ENCODE results near the gene LLCFC1.

The LLCFC1 gene

DNA sequence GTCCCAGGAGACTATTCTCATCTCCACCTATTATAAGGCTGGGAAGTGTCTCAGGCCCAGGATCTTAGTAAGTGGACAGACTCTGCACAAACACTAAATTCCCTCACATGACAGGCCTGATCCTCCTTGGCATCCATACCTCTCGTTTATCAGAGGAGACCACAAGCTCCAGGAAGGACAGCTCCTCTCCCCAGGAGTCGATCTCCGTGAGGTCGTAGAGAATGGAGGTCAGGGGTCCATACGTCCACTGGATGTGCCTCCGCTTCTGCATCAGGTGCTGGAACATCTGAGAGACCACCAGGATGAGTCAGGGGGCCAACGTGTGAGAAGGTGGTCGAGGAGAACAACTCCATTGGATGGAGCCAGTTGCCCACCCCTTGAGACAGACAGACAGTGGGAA lies 11.3 kb upstream of the LLCFC1 start:
- H3K9ac ChIP-seq (ENCODE audit: low read length in 2 of 2) = no peak overlapping the region
- no peak overlapping the region for H3K27ac ChIP-seq (ENCODE audit: low read length)
- no peaks in the 10 kb centered on the region for H3K9me3 ChIP-seq (ENCODE audit: control insufficient read depth in 2 of 2, low read length in 2 of 2)
- H3K4me1 ChIP-seq (ENCODE audit: control insufficient read depth, insufficient read depth, low read length) = no peaks in the 10 kb centered on the region
- no peaks in the 10 kb centered on the region for H3K27me3 ChIP-seq (ENCODE audit: control insufficient read depth in 1 of 2, insufficient read depth in 2 of 2, low read length in 2 of 2)
- H3K4me3 ChIP-seq (ENCODE audit: low read length in 2 of 2) = no peak overlapping the region
- H3K36me3 ChIP-seq (ENCODE audit: control insufficient read depth in 2 of 2, insufficient read depth in 2 of 2, low read length in 2 of 2) = no peaks in the 10 kb centered on the region

DNA sequence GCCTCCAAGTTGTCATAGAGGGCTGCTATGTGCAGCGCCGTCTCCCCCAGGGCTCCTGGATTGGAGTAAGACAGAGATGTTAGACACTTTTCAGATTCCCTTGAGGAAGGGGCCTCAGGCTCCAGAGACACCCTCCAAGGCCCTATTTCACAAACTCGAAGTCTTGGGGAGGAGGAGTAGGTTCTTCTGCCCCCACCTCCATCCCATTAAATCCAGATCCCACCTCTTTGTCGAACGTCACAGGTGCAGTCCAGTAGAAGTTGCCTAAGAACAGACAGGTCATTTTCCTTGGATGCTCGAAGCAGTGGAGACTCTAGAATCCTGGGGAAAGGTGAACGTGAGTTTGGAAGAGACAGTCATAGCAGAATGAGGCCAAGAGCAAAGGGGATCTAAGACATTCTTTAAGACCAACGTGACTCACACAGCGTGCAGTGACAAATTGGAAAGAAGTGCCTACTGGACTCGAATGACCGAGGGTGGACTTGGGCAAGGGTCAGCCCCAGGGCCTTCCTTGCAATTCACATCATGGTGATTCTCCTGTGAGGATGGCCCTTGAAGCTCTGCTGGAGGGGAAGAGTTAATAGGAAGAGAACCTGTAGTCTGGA lies 9.1 kb upstream of the LLCFC1 start:
- no peaks in the 10 kb centered on the region for H3K9me3 ChIP-seq (ENCODE audit: control insufficient read depth in 2 of 2, low read length in 2 of 2)
- H3K27ac ChIP-seq (ENCODE audit: low read length) = no peak overlapping the region
- H3K4me3 ChIP-seq (ENCODE audit: low read length in 2 of 2) = no peak overlapping the region
- H3K27me3 ChIP-seq (ENCODE audit: control insufficient read depth in 1 of 2, insufficient read depth in 2 of 2, low read length in 2 of 2) = no peaks in the 10 kb centered on the region
- H3K36me3 ChIP-seq (ENCODE audit: control insufficient read depth in 2 of 2, insufficient read depth in 2 of 2, low read length in 2 of 2) = no peaks in the 10 kb centered on the region
- H3K4me1 ChIP-seq (ENCODE audit: control insufficient read depth, insufficient read depth, low read length) = no peaks in the 10 kb centered on the region
- no peak overlapping the region for H3K9ac ChIP-seq (ENCODE audit: low read length in 2 of 2)

DNA sequence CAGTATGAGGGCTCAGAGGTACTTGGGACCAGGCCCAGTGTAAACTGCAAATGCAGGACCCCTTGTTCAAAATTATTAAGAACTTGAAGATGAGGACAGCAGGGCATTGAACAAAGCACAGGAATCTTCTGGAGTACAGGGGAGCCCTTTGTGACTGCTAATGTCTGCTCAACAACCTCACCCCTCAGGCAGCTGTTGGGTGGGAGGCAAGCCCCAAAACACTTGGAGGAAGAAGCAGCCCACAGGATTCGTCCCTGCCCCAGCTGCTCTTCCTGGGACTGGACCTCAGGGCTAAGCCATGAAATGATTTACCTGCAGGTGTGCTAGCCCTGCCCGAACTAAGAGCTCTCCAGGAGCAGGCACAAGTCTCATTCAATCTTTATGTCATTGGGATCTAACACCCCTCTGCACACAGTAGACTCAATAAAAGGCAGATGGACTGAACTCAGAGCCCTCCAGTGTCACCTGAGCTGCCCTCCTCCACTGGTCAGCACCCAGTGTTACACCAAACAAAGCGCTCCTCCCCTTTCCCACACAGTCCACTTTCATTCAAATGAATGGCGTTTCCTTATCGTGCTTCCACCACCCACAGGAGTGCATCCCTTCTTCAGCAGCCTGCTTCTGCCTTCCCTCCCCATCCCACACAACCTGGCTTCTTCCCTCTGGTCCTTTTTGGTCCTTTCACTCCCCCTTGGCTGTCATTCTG lies 6.7 kb upstream of the LLCFC1 start:
- Histone ChIP-seq H3K4me1 (ENCODE audit: control insufficient read depth, insufficient read depth, low read length) (no peaks in the 10 kb centered on the region), H3K9me3 (ENCODE audit: control insufficient read depth in 2 of 2, low read length in 2 of 2) (no peaks in the 10 kb centered on the region), H3K4me3 (ENCODE audit: low read length in 2 of 2) (no peak overlapping the region), H3K27ac (ENCODE audit: low read length) (no peak overlapping the region), H3K9ac (ENCODE audit: low read length in 2 of 2) (no peak overlapping the region), H3K36me3 (ENCODE audit: control insufficient read depth in 2 of 2, insufficient read depth in 2 of 2, low read length in 2 of 2) (no peaks in the 10 kb centered on the region), H3K27me3 (ENCODE audit: control insufficient read depth in 1 of 2, insufficient read depth in 2 of 2, low read length in 2 of 2) (no peaks in the 10 kb centered on the region)

DNA sequence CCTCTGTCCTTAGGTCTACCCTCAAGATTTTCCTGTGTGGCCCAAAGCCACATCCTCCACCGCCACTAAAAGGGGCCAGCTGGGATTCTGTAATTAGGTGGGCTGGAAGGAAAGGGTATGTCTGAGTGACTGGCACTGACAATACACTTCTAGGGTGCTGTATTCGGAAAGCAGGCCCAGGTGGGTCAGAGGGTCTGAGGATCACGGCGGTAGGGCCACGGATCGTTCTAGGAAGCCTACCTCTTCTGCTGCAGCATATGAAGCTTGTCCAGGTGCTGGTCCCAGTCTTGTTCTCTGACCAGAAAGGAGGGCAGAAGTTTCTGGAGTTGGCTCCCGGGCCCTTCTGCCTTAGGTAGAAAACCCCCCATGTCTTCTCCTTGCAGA lies 6.2 kb upstream of the LLCFC1 start:
- H3K4me1 ChIP-seq (ENCODE audit: control insufficient read depth, insufficient read depth, low read length) = no peaks in the 10 kb centered on the region
- H3K36me3 ChIP-seq (ENCODE audit: control insufficient read depth in 2 of 2, insufficient read depth in 2 of 2, low read length in 2 of 2) = no peaks in the 10 kb centered on the region
- no peak overlapping the region for H3K27ac ChIP-seq (ENCODE audit: low read length)
- H3K9ac ChIP-seq (ENCODE audit: low read length in 2 of 2) = no peak overlapping the region
- H3K4me3 ChIP-seq (ENCODE audit: low read length in 2 of 2) = no peak overlapping the region
- H3K27me3 ChIP-seq (ENCODE audit: control insufficient read depth in 1 of 2, insufficient read depth in 2 of 2, low read length in 2 of 2) = no peaks in the 10 kb centered on the region
- no peaks in the 10 kb centered on the region for H3K9me3 ChIP-seq (ENCODE audit: control insufficient read depth in 2 of 2, low read length in 2 of 2)

DNA sequence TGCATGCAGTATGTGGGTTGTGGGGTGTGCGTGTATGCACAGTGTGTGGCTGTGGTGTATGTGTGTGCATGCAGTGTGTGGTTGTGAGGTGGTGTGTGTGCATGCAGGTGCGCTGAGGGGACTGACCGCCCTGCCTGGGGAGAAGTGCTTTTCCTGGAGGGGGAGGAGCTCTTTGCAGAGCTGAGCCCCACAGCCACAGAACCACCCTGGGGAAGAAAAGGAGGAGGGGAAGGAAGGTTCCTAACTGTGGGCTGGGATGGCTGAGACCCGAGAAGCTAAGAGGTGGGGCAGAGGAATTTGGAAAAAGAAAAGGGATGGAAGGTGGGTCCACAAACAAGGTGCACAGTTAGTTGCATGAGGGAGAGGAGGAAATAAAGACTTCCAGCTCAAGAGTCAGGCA lies 5.7 kb upstream of the LLCFC1 start, which contains the start of gene TRPV5:
Gene TRPV5 (minus strand): TSS at position 123 of the 400 bp plus-strand sequence. CDS start 287 bp downstream, outside the sequence.
- no peak within 1 kb of the TSS for H3K27ac ChIP-seq (ENCODE audit: low read length)
- no peaks in the 10 kb centered on the region for H3K9me3 ChIP-seq (ENCODE audit: control insufficient read depth in 2 of 2, low read length in 2 of 2)
- no peaks in the 10 kb centered on the region for H3K4me1 ChIP-seq (ENCODE audit: control insufficient read depth, insufficient read depth, low read length)
- H3K36me3 ChIP-seq (ENCODE audit: control insufficient read depth in 2 of 2, insufficient read depth in 2 of 2, low read length in 2 of 2) = no peaks in the 10 kb centered on the region
- no peak within 1 kb of the TSS for H3K9ac ChIP-seq (ENCODE audit: low read length in 2 of 2)
- H3K4me3 ChIP-seq (ENCODE audit: low read length in 2 of 2) = no peak within 1 kb of the TSS
- H3K27me3 ChIP-seq (ENCODE audit: control insufficient read depth in 1 of 2, insufficient read depth in 2 of 2, low read length in 2 of 2) = no peaks in the 10 kb centered on the region

DNA sequence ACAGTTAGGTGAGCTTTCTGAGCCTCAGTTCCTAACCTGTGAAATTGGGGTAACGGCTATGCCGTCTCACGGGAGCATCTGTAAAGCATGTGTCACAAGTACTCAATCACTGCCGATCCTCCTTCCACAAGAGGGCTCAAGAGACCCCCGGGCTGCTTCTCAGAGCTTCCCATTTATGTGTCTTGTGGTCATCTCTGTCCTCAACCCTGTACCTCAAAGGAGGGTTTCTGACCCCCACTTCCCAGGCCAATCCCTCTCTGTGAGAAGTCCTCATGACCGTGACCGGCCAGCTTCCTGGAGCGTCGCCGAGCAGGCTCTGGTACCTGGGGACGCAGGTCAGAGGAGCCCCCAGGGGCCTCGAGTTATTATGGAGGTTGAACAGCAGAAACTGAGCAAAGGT lies 5.2 kb upstream of the LLCFC1 start:
- Histone ChIP-seq H3K9ac (ENCODE audit: low read length in 2 of 2) (no peak overlapping the region), H3K27me3 (ENCODE audit: control insufficient read depth in 1 of 2, insufficient read depth in 2 of 2, low read length in 2 of 2) (no peaks in the 10 kb centered on the region), H3K36me3 (ENCODE audit: control insufficient read depth in 2 of 2, insufficient read depth in 2 of 2, low read length in 2 of 2) (no peaks in the 10 kb centered on the region), H3K9me3 (ENCODE audit: control insufficient read depth in 2 of 2, low read length in 2 of 2) (no peaks in the 10 kb centered on the region), H3K4me1 (ENCODE audit: control insufficient read depth, insufficient read depth, low read length) (no peaks in the 10 kb centered on the region), H3K4me3 (ENCODE audit: low read length in 2 of 2) (no peak overlapping the region), H3K27ac (ENCODE audit: low read length) (no peak overlapping the region)

DNA sequence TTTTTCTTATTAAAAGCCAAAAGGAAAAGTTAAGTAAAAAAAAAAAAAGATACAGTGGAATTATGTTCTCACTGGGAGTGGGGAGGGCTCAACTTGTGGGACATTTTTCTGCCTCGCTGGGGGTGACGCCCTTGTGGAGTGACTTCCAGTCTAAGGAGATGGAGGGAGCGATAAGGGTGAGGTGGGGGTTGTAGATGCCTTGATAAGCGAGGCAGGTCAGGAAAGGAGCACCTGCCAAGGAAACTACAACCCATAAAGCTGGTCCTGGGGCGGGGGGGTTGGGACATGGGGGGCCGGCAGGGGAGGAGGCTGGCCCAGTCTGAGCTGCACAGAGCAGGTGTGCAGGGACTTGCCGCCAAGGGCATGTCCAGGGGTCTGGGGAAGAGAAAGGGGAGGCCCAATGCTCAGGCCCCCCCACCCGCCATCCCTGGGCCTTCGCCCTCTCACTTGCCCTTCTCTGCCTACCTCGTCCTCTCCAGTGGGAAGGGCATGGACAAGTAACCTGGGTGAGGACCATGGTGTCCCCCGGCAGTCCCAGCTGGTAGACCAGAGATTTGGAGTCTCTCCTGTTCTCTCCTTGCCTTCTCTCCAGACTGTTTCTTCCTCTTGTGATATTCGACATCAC lies 3.2 kb upstream of the LLCFC1 start:
- H3K9ac ChIP-seq (ENCODE audit: low read length in 2 of 2) = no peak overlapping the region
- no peaks in the 10 kb centered on the region for H3K4me1 ChIP-seq (ENCODE audit: control insufficient read depth, insufficient read depth, low read length)
- no peak overlapping the region for H3K27ac ChIP-seq (ENCODE audit: low read length)
- H3K9me3 ChIP-seq (ENCODE audit: control insufficient read depth in 2 of 2, low read length in 2 of 2) = no peaks in the 10 kb centered on the region
- no peaks in the 10 kb centered on the region for H3K36me3 ChIP-seq (ENCODE audit: control insufficient read depth in 2 of 2, insufficient read depth in 2 of 2, low read length in 2 of 2)
- H3K4me3 ChIP-seq (ENCODE audit: low read length in 2 of 2) = no peak overlapping the region
- H3K27me3 ChIP-seq (ENCODE audit: control insufficient read depth in 1 of 2, insufficient read depth in 2 of 2, low read length in 2 of 2) = no peaks in the 10 kb centered on the region

DNA sequence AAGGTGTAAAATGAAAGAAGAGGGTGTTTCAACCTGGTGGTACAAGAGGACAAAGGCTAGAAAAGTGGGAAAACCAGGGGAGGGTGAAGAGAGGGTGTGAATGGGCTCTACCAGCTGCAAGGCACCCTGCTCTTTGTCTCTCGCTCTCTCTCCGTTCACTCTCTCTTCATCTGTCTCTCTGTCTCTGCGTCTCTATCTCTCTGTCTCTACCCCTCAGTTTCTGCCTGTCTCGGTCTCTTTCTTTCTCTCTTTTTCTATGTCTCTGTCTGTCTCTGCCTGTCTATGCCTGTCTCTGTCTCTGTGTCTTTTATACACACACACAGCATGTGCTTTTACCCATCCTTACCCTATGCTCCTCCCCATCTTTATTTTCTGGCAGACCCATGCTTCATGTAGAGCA lies 673 bp upstream of the LLCFC1 start:
- Histone ChIP-seq H3K9ac (ENCODE audit: low read length in 2 of 2) (no peak overlapping the region), H3K27ac (ENCODE audit: low read length) (no peak overlapping the region), H3K4me1 (ENCODE audit: control insufficient read depth, insufficient read depth, low read length) (no peaks in the 10 kb centered on the region), H3K4me3 (ENCODE audit: low read length in 2 of 2) (no peak overlapping the region), H3K9me3 (ENCODE audit: control insufficient read depth in 2 of 2, low read length in 2 of 2) (no peaks in the 10 kb centered on the region), H3K36me3 (ENCODE audit: control insufficient read depth in 2 of 2, insufficient read depth in 2 of 2, low read length in 2 of 2) (no peaks in the 10 kb centered on the region), H3K27me3 (ENCODE audit: control insufficient read depth in 1 of 2, insufficient read depth in 2 of 2, low read length in 2 of 2) (no peaks in the 10 kb centered on the region)

DNA sequence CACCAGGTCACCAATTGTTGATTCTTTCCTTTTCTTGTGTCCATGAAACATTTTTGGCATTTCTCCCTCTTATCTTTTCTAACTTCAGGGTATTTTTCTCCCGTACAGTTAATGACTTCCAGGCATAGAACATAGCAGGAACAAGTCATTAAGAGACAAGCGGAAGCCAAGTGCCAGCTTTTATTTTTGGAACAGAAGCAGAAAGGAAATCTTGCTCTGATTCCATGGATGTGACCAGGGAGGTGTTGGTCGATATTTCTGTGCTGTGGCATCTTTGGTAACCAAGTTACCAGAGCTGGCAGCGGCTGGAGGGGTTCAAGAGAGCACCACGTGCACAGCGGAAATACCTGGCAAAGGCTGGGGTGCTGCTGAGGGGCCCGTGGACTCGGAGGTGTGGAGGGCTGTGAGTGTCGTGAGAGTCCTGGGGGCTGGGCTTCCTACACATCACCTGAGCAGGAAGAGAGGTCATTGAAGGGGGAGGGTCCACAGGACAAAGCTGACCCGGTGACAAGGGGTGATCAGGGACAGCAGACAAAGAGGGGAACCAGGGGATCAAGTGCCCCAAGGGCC lies 1.8 kb downstream of the LLCFC1 start:
- Histone ChIP-seq H3K4me3 (ENCODE audit: low read length in 2 of 2) (no peak overlapping the region), H3K36me3 (ENCODE audit: control insufficient read depth in 2 of 2, insufficient read depth in 2 of 2, low read length in 2 of 2) (no peaks in the 10 kb centered on the region), H3K9me3 (ENCODE audit: control insufficient read depth in 2 of 2, low read length in 2 of 2) (no peaks in the 10 kb centered on the region), H3K9ac (ENCODE audit: low read length in 2 of 2) (no peak overlapping the region), H3K27me3 (ENCODE audit: control insufficient read depth in 1 of 2, insufficient read depth in 2 of 2, low read length in 2 of 2) (no peaks in the 10 kb centered on the region), H3K4me1 (ENCODE audit: control insufficient read depth, insufficient read depth, low read length) (no peaks in the 10 kb centered on the region), H3K27ac (ENCODE audit: low read length) (no peak overlapping the region)

DNA sequence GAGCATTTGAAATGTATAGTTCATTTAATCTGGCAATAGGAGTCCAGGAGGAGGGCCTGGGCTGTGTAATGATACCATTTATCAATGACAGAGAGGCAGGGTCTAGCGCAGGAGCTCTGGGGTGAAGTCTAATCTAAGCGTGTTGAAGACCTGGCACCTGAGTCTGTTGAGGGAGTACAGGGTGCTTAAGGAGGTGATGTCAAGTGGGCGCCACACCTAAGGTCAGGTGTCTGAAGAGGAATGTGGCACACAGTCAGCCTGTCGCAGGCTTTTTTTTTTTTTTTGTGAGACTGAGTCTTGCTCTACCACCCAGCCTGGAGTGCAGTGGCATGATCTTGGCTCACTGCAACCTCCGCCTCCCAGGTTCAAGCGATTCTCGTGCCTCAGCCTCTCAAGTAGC lies 2.3 kb downstream of the LLCFC1 start:
- Histone ChIP-seq H3K9ac (ENCODE audit: low read length in 2 of 2) (no peak overlapping the region), H3K9me3 (ENCODE audit: control insufficient read depth in 2 of 2, low read length in 2 of 2) (no peaks in the 10 kb centered on the region), H3K27ac (ENCODE audit: low read length) (no peak overlapping the region), H3K36me3 (ENCODE audit: control insufficient read depth in 2 of 2, insufficient read depth in 2 of 2, low read length in 2 of 2) (no peaks in the 10 kb centered on the region), H3K4me3 (ENCODE audit: low read length in 2 of 2) (no peak overlapping the region), H3K4me1 (ENCODE audit: control insufficient read depth, insufficient read depth, low read length) (no peaks in the 10 kb centered on the region), H3K27me3 (ENCODE audit: control insufficient read depth in 1 of 2, insufficient read depth in 2 of 2, low read length in 2 of 2) (peaks cover 0 to 2% of the 10 kb centered on the region in 2 donors)

DNA sequence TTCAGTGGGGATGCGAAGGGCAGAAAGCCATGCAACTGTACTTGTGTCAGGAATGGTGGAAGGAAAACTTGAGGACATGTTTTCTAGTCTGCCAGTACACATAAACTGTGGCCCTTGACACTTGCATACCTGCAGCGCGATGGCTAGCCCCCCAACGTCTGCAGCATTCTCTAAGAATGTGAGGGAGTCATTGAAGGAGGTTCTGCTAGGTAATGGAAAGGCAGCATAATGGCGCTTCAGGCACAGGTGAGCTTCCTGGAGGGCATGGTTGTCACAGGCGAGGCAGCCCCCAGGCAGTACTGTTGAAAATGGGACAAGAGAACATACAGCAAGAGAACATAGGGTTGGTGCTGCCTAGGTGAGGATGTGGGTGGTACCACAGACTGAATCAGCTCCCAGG lies 3.5 kb downstream of the LLCFC1 start:
- H3K4me1 ChIP-seq (ENCODE audit: control insufficient read depth, insufficient read depth, low read length) = no peaks in the 10 kb centered on the region
- H3K4me3 ChIP-seq (ENCODE audit: low read length in 2 of 2) = no peak overlapping the region
- no peaks in the 10 kb centered on the region for H3K9me3 ChIP-seq (ENCODE audit: control insufficient read depth in 2 of 2, low read length in 2 of 2)
- no peaks in the 10 kb centered on the region for H3K36me3 ChIP-seq (ENCODE audit: control insufficient read depth in 2 of 2, insufficient read depth in 2 of 2, low read length in 2 of 2)
- no peak overlapping the region for H3K9ac ChIP-seq (ENCODE audit: low read length in 2 of 2)
- H3K27me3 ChIP-seq (ENCODE audit: control insufficient read depth in 1 of 2, insufficient read depth in 2 of 2, low read length in 2 of 2) = peaks cover 0 to 2% of the 10 kb centered on the region in 2 donors
- H3K27ac ChIP-seq (ENCODE audit: low read length) = no peak overlapping the region
